Measurements from ENCODE around the gene P2RX1.

The P2RX1 gene

GRCh38 chr17:3890878-3891219, 25.4 kb downstream of the P2RX1 start:
- no peaks in the 10 kb centered on the region for H3K27me3 ChIP-seq (ENCODE audit: low read length)
- no peaks in the 10 kb centered on the region for H3K9me3 ChIP-seq (ENCODE audit: insufficient read depth, low read length)
- TF ChIP-seq CTCF (IDR thresholded peaks at IDR 0.05; ENCODE audit: insufficient read depth, low read length, poor library complexity, severe bottlenecking): no peak
- no peak for TF ChIP-seq EZH2phosphoT487 (conservative IDR thresholded peaks at IDR 0.05; ENCODE audit: low read length)
- no peak overlapping the region for H3K27ac ChIP-seq (ENCODE audit: low read depth, low read length)
- no peak overlapping the region for H3K4me3 ChIP-seq (ENCODE audit: insufficient read depth, low read length, poor library complexity, severe bottlenecking)
- no peaks in the 10 kb centered on the region for H4K20me1 ChIP-seq (ENCODE audit: low read depth, low read length)
- H3K9ac ChIP-seq (ENCODE audit: low read length): no peak overlapping the region
- H2AFZ ChIP-seq (ENCODE audit: low read depth, low read length, severe bottlenecking): no peak overlapping the region
- H3K36me3 ChIP-seq (ENCODE audit: low read length): no peaks in the 10 kb centered on the region
- H3K79me2 ChIP-seq (ENCODE audit: insufficient read depth, low read length): no peaks in the 10 kb centered on the region
- no peak overlapping the region for H3K4me2 ChIP-seq (ENCODE audit: low read depth, low read length, poor library complexity, severe bottlenecking)
- peaks cover 5% of the 10 kb centered on the region for H3F3A ChIP-seq (ENCODE audit: insufficient read depth)
- no peaks in the 10 kb centered on the region for H3K9me2 ChIP-seq (replicated peaks; ENCODE audit: insufficient read depth, low read length)

GRCh38 chr17:3890082-3890877, 26.0 kb downstream of the P2RX1 start:
- Histone ChIP-seq H3K79me2 (ENCODE audit: insufficient read depth, low read length) (no peaks in the 10 kb centered on the region), H4K20me1 (ENCODE audit: low read depth, low read length) (no peaks in the 10 kb centered on the region), H3K4me3 (ENCODE audit: insufficient read depth, low read length, poor library complexity, severe bottlenecking) (no peak overlapping the region), H3K9me3 (ENCODE audit: insufficient read depth, low read length) (no peaks in the 10 kb centered on the region), H3F3A (ENCODE audit: insufficient read depth) (peaks cover 5% of the 10 kb centered on the region), H3K27ac (ENCODE audit: low read depth, low read length) (no peak overlapping the region), H3K9ac (ENCODE audit: low read length) (no peak overlapping the region), H3K9me2 (replicated peaks; ENCODE audit: insufficient read depth, low read length) (no peaks in the 10 kb centered on the region), H3K36me3 (ENCODE audit: low read length) (no peaks in the 10 kb centered on the region), H3K27me3 (ENCODE audit: low read length) (no peaks in the 10 kb centered on the region), H2AFZ (ENCODE audit: low read depth, low read length, severe bottlenecking) (no peak overlapping the region), H3K4me2 (ENCODE audit: low read depth, low read length, poor library complexity, severe bottlenecking) (no peak overlapping the region)
- TF ChIP-seq CTCF (IDR thresholded peaks at IDR 0.05; ENCODE audit: insufficient read depth, low read length, poor library complexity, severe bottlenecking) (no peak), EZH2phosphoT487 (conservative IDR thresholded peaks at IDR 0.05; ENCODE audit: low read length) (no peak)

- TF ChIP-seq EZH2phosphoT487 (conservative IDR thresholded peaks at IDR 0.05; ENCODE audit: low read length): no peak
- no peak for TF ChIP-seq CTCF (IDR thresholded peaks at IDR 0.05; ENCODE audit: insufficient read depth, low read length, poor library complexity, severe bottlenecking)
- Histone ChIP-seq H3K4me2 (ENCODE audit: low read depth, low read length, poor library complexity, severe bottlenecking) (no peak overlapping the region), H3K9ac (ENCODE audit: low read length) (no peak overlapping the region), H3K36me3 (ENCODE audit: low read length) (no peaks in the 10 kb centered on the region), H3K27me3 (ENCODE audit: low read length) (no peaks in the 10 kb centered on the region), H3K27ac (ENCODE audit: low read depth, low read length) (no peak overlapping the region), H4K20me1 (ENCODE audit: low read depth, low read length) (no peaks in the 10 kb centered on the region), H3K79me2 (ENCODE audit: insufficient read depth, low read length) (no peaks in the 10 kb centered on the region), H3K9me2 (replicated peaks; ENCODE audit: insufficient read depth, low read length) (no peaks in the 10 kb centered on the region), H3F3A (ENCODE audit: insufficient read depth) (peaks cover 5% of the 10 kb centered on the region), H2AFZ (ENCODE audit: low read depth, low read length, severe bottlenecking) (no peak overlapping the region), H3K4me3 (ENCODE audit: insufficient read depth, low read length, poor library complexity, severe bottlenecking) (no peak overlapping the region), H3K9me3 (ENCODE audit: insufficient read depth, low read length) (no peaks in the 10 kb centered on the region)
These were observed 26.8 kb downstream of the P2RX1 start for GRCh38 chr17:3889325-3890012.
